H9 (cell line): Measurements from ENCODE around the gene DGKG. TPM values are rescaled to one million over a fixed set of nuclear protein-coding genes. Genes with fewer than 3 reads are reported as not detected.

ENCODE experiments used
- DNase-seq: peaks from one replicate; pipeline ENCODE4 v3.0.0-alpha.2; 2017
- H2AFZ ChIP-seq: one replicate; pipeline ENCODE4 v1.6.1; 2013; ENCODE audit warnings: mild to moderate bottlenecking, low read length, control low read depth, moderate library complexity
- H2AK5ac ChIP-seq: 2 replicates; pipeline ENCODE4 v1.6.1; 2013; ENCODE audit warnings: low read length, control low read depth, mixed read lengths; ENCODE audit not compliant: insufficient read length
- H2BK120ac ChIP-seq: one replicate; pipeline ENCODE4 v1.6.1; 2013; ENCODE audit warnings: low read depth, mild to moderate bottlenecking, low read length, control low read depth, inconsistent platforms; ENCODE audit not compliant: poor library complexity, severe bottlenecking
- H2BK12ac ChIP-seq: 2 replicates; pipeline ENCODE4 v1.6.1; 2013; ENCODE audit warnings: low read length, control low read depth, mixed read lengths, low read depth; ENCODE audit not compliant: insufficient read length
- H2BK15ac ChIP-seq: 2 replicates; pipeline ENCODE4 v1.6.1; 2013; ENCODE audit warnings: low read depth, low read length, control low read depth
- H2BK20ac ChIP-seq: one replicate; pipeline ENCODE4 v1.6.1; 2013; ENCODE audit warnings: low read depth, mild to moderate bottlenecking, low read length, control low read depth, inconsistent platforms; ENCODE audit not compliant: poor library complexity, severe bottlenecking
- H2BK5ac ChIP-seq: 2 replicates; pipeline ENCODE4 v1.6.1; 2013; ENCODE audit warnings: low read length, control low read depth, mixed read lengths; ENCODE audit not compliant: insufficient read length
- H3K14ac ChIP-seq: 2 replicates; pipeline ENCODE4 v1.6.1; 2013; ENCODE audit warnings: low read length, control low read depth; ENCODE audit not compliant: insufficient read depth
- H3K18ac ChIP-seq: 2 replicates; pipeline ENCODE4 v1.6.1; 2013; ENCODE audit warnings: low read depth, mild to moderate bottlenecking, mixed read lengths, low read length, control low read depth; ENCODE audit not compliant: insufficient read length
- H3K23ac ChIP-seq: 2 replicates; pipeline ENCODE4 v1.6.1; 2013; ENCODE audit warnings: low read length, control low read depth, mixed read lengths, low read depth; ENCODE audit not compliant: insufficient read length
- H3K23me2 ChIP-seq: 2 replicates; pipeline ENCODE4 v1.6.1; 2013; ENCODE audit warnings: low read depth, mild to moderate bottlenecking, mixed read lengths, low read length, control low read depth; ENCODE audit not compliant: insufficient read length, poor library complexity, severe bottlenecking
- H3K27ac ChIP-seq: 2 replicates; pipeline ENCODE4 v1.5.1; 2013; ENCODE audit warnings: low read length, control low read depth, mixed read lengths, low read depth; ENCODE audit not compliant: insufficient read length
- H3K27me3 ChIP-seq: 2 replicates; pipeline ENCODE4 v1.6.1; 2013; ENCODE audit warnings: low read length, control low read depth, inconsistent platforms; ENCODE audit not compliant: insufficient read depth
- H3K4ac ChIP-seq: 2 replicates; pipeline ENCODE4 v1.6.1; 2013; ENCODE audit warnings: low read depth, mild to moderate bottlenecking, control low read depth, inconsistent platforms, low read length, moderate library complexity
- H3K4me1 ChIP-seq: 2 replicates; pipeline ENCODE4 v1.6.1; 2013; ENCODE audit warnings: low read length, control low read depth, inconsistent platforms; ENCODE audit not compliant: insufficient read depth
- H3K4me2 ChIP-seq: 2 replicates; pipeline ENCODE4 v1.6.1; 2013; ENCODE audit warnings: low read length, control low read depth, mixed read lengths; ENCODE audit not compliant: insufficient read length, insufficient read depth
- H3K56ac ChIP-seq: 2 replicates; pipeline ENCODE4 v1.6.1; 2013; ENCODE audit warnings: low read depth, mild to moderate bottlenecking, mixed read lengths, low read length, control low read depth; ENCODE audit not compliant: insufficient read length
- H3K79me1 ChIP-seq: 2 replicates; pipeline ENCODE4 v1.6.1; 2013; ENCODE audit warnings: low read depth, mild to moderate bottlenecking, moderate library complexity, low read length, control low read depth, inconsistent platforms; ENCODE audit not compliant: insufficient read depth, poor library complexity, severe bottlenecking
- H3K79me2 ChIP-seq: 2 replicates; pipeline ENCODE4 v1.6.1; 2013; ENCODE audit warnings: low read length, control low read depth, inconsistent platforms; ENCODE audit not compliant: insufficient read depth
- H3K9ac ChIP-seq: 2 replicates; pipeline ENCODE4 v1.6.1; 2013; ENCODE audit warnings: low read length, control low read depth, mixed read lengths; ENCODE audit not compliant: insufficient read length; ENCODE audit errors: extremely low read depth
- H3K9me3 ChIP-seq: one replicate; pipeline ENCODE4 v1.6.1; 2013; ENCODE audit warnings: low read depth, low read length, inconsistent platforms; ENCODE audit not compliant: control insufficient read depth
- H3T11ph ChIP-seq: one replicate; pipeline ENCODE4 v1.6.1; 2013; ENCODE audit warnings: mild to moderate bottlenecking, low read length, control low read depth, inconsistent platforms
- H4K20me1 ChIP-seq: one replicate; pipeline ENCODE4 v1.6.1; 2013; ENCODE audit not compliant: control insufficient read depth, insufficient read length, insufficient read depth
- H4K5ac ChIP-seq: 2 replicates; pipeline ENCODE4 v1.6.1; 2013; ENCODE audit warnings: low read depth, mild to moderate bottlenecking, mixed read lengths, low read length, control low read depth; ENCODE audit not compliant: insufficient read length
- H4K8ac ChIP-seq: replicated peaks from 2 replicates; pipeline ENCODE4 v1.6.1; 2013; ENCODE audit warnings: low read length, control low read depth, mixed read lengths, low read depth; ENCODE audit not compliant: insufficient read length
- H4K91ac ChIP-seq: 2 replicates; pipeline ENCODE4 v1.6.1; 2013; ENCODE audit warnings: low read depth, mild to moderate bottlenecking, moderate library complexity, mixed read lengths, low read length, control low read depth; ENCODE audit not compliant: insufficient read length
- H3K27ac Mint-ChIP-seq, 3 experiments: 2 replicates in 2 of 3; 3 replicates in 1 of 3; pipeline ENCODE4 v1.8.0; 2020 to 2021; ENCODE audit warnings: mixed read lengths in 3 of 3, mild to moderate bottlenecking in 1 of 3, moderate library complexity in 1 of 3
- H3K27me3 Mint-ChIP-seq: 2 replicates; pipeline ENCODE4 v1.8.0; 2021; ENCODE audit warnings: low read depth, mild to moderate bottlenecking, moderate library complexity, mixed read lengths
- H3K36me3 Mint-ChIP-seq, 3 experiments: 2 replicates in 2 of 3; 3 replicates in 1 of 3; pipeline ENCODE4 v1.8.0; 2020 to 2021; ENCODE audit warnings: low read depth in 3 of 3, mixed read lengths in 3 of 3; ENCODE audit not compliant: insufficient read depth in 1 of 3
- H3K4me1 Mint-ChIP-seq, 2 experiments: 2 replicates each; pipeline ENCODE4 v1.8.0; 2020; ENCODE audit warnings: mixed read lengths in 2 of 2
- H3K4me3 Mint-ChIP-seq, 2 experiments: 2 replicates in 1 of 2; 3 replicates in 1 of 2; pipeline ENCODE4 v1.8.0; 2020 to 2021; ENCODE audit warnings: mild to moderate bottlenecking in 2 of 2, mixed read lengths in 2 of 2, moderate library complexity in 1 of 2
- H3K9me3 Mint-ChIP-seq, 2 experiments: 2 replicates in 1 of 2; 3 replicates in 1 of 2; pipeline ENCODE4 v1.8.0; 2020; ENCODE audit warnings: mild to moderate bottlenecking in 2 of 2, mixed read lengths in 2 of 2, moderate library complexity in 1 of 2
- CTCF ChIP-seq: fragments of 200-600 bp; sonication (generic); conservative IDR thresholded peaks from 3 replicates; pipeline ENCODE4 v1.8.0; 2021; ENCODE audit warnings: antibody characterized with exemption, mild to moderate bottlenecking
- WGBS: extraction: QIAGEN DNeasy Blood & Tissue Kit; methylation state at CpG from one replicate; pipeline ENCODE4 v1.1.7; 2013; ENCODE audit warnings: missing lambda C conversion rate, low lambda C conversion rate, mixed read lengths; ENCODE audit not compliant: insufficient read length; ENCODE audit errors: extremely low coverage; 5-methylcytosine and 5-hydroxymethylcytosine counted together
- total RNA-seq: library from RNA; stranded (reverse); gene quantifications from 2 replicates; pipeline ENCODE4 v1.2.1, GENCODE V29; 2021

The DGKG gene
- total RNA-seq, 1 experiment from 2014 or later = not detected

GRCh38 chr3:186257866-186258265 lies 104.2 kb downstream of the DGKG start:
- no peak overlapping the region for H4K5ac ChIP-seq
- no peaks in the 10 kb centered on the region for H4K20me1 ChIP-seq
- H3K4me2 ChIP-seq = no peak overlapping the region
- H2BK120ac ChIP-seq = no peak overlapping the region
- Mint-ChIP-seq H3K27me3 (peaks cover 33% of the 10 kb centered on the region), H3K36me3 (no peaks in the 10 kb centered on the region), H3K9me3 (no peaks in the 10 kb centered on the region), H3K4me1 (peaks cover 22 to 24% of the 10 kb centered on the region in 2 experiments), H3K4me3 (no peak overlapping the region), H3K27ac (no peak overlapping the region)
- no peak overlapping the region for H2BK20ac ChIP-seq
- no peaks in the 10 kb centered on the region for H3K9me3 ChIP-seq
- no peak overlapping the region for H2BK12ac ChIP-seq
- H3K27me3 ChIP-seq = no peaks in the 10 kb centered on the region; the same call in 1 of the 2 replicates
- no peak overlapping the region for H3K23ac ChIP-seq
- H4K91ac ChIP-seq = no peak overlapping the region
- no peak overlapping the region for H3K56ac ChIP-seq
- no peak overlapping the region for H3K14ac ChIP-seq
- no peak overlapping the region for H3K4ac ChIP-seq
- no peak overlapping the region for H3K18ac ChIP-seq
- WGBS = no CpG with 5 or more reads among the region's 6 CpGs
- no peak overlapping the region for H3K27ac ChIP-seq
- no peak for TF ChIP-seq CTCF
- no peaks in the 10 kb centered on the region for H3K79me2 ChIP-seq
- DNase-seq = no peak
- H2AFZ ChIP-seq = no peak overlapping the region
- H2BK15ac ChIP-seq = no peak overlapping the region
- no peaks in the 10 kb centered on the region for H3K23me2 ChIP-seq
- no peak overlapping the region for H2BK5ac ChIP-seq
- no peaks in the 10 kb centered on the region; the same call in 1 of the 2 replicates for H3K4me1 ChIP-seq
- no peaks in the 10 kb centered on the region for H3K79me1 ChIP-seq
- H3K9ac ChIP-seq = no peak overlapping the region
- no peak overlapping the region for H2AK5ac ChIP-seq
- no peak overlapping the region for H3T11ph ChIP-seq
- no peak overlapping the region for H4K8ac ChIP-seq
